GM19035 (cell line): ENCODE results near the gene WDR27.
"Not testable (repeated sequence)": the region's sequence is repeated elsewhere in the genome, so short reads cannot be mapped to it uniquely, and the experiment has no call there.

Experiments
- ATAC-seq: cut with Tn5 transposase; IDR thresholded peaks from one replicate; pipeline ENCODE4 v1.9.1; 2021; ENCODE audit not compliant: unreplicated experiment

The WDR27 gene

DNA sequence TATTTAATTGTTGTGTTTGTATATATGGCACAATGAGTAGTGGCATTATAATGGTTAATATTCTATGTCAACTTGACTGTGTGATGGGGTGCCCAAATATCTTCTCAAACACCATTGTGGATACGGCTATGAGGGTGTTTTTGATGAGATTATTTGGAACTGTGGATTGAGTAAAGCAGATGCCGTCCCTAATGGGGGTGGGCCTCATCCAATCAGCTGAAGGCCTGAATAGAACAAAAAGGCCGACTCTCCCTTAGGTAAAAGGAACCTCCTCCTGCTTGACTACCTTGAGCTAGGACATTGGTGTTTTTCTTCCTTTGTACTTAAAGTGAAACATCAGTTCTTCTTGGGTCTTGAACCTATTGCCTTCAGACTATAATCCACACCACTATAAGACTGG lies 207.8 kb downstream of the WDR27 start:
- no peak for ATAC-seq

DNA sequence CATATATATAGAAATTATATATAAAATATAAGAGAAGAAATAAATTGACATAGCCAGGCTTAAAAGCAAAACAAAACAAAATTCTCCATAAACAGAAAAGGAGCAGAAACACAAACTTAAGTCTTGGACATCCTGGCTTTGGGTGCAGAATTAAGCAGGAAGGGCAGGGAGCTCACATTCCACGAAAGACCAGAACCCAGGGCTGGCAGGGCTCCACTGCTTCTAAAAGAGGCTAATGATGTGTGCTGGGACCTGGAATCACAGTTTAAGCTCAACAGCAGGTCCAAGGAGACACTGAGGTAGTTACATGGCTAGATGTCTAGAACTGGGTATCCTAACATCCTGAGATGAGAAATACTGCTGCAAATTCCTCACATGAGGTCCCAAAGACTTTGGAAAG lies 210.3 kb downstream of the WDR27 start:
- no peak for ATAC-seq

DNA sequence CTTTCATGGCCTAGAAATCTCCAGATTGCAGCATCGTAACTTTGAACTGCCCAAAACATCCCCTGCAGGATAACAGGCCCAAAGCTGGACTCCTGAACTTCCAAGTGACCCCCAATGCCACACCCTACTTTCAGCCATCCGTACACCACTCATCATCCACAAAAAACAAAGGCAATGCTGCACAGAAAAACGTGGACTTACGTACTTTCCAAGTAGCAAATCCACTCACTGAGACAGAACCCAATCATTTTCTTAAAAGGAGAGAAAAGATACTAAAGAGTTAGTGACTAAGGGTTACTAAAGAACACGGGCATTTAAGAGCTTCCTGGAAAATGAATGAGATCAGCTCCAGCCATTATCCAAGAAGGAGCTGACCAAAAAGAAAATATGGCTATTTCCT lies 211.0 kb downstream of the WDR27 start:
- ATAC-seq: no peak

DNA sequence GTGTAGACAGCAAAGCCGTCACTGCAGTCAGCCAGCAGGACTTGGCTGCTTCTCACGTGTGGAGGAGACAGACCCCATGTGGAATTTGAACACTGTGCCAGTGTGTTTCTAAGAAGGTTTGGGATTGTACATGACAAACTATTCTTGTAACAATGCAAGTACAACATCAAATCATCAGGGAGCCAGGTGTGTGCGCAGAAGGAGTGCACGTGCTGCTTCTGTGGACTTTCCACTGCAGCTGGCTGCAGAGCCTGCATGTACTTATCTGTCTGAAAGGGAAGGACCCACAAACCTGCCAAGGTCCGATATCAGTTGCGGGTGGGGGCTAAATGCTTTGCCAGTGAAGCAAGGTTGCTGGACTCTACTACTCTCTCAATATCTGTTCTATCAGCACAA lies 211.6 kb downstream of the WDR27 start:
- ATAC-seq: no peak

DNA sequence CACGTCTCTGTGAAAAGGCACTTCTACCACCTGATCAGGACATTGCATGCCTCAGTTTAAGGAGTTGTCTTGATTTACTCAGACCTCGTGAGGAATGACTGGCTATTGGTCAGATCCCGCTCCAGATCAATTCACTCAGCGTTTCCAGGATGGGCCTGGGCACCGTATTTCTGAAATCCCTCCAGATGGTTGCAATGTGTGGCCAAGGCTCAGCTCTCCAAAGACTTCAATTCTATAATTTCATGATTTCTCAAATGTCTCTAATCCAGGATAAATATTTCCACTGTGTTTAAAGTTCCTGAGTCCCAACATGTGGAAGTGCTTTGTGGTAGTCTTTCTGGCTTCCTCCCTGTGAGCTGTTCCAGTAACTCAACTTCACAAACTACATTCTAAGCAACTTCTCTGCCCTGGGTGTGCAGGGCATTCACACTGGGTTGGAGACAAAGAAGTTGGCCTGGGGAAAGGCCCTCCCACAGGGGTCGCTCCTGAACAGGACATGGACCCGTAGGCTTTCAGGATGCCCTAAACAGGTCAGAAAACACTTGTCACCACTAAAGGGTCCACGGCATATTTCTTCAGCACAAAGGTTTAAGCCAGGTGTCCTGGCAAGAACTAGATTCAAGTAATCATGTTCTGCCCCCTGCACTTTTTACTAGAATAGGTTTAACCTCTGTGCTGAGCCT lies 212.1 kb downstream of the WDR27 start:
- no peak for ATAC-seq

DNA sequence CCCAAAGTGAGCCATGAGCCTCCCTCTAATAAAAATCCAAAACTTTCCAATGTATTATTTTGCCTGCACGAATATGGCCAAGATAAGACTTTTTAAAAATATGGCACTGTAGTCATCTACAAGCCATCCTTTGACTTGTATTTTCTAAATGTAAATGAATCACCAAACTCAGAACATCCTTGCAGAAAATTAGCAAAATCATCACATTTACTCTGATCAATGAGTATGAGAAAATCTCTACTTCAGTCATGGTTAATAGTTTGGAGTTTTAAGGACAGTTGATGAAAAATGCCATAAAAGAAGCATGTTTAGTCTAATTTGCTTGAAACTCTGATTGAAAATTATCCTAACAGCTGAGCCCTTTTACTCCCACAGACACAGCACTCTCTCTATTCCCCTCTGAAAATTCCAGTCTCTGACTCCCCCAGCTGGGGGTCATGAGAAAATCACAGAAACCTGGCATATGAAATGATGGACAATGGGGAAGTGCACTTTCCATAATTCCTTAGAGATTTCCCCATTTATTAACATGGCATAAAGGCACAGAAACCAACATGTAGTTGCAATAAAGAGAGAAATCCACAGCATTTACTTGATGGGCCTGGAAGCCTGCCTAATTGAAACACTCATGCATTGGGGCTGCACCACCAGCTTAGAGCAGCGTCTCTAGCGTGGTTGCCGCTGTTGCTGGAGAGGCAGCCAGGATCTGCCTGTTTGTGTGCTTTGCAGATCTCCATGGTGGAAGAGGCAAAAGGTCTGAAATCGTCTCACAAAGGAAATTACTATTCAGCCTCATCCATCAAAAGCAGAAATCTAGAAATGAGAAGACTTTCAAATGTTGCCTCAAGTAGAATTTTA lies 214.0 kb downstream of the WDR27 start:
- no peak for ATAC-seq

DNA sequence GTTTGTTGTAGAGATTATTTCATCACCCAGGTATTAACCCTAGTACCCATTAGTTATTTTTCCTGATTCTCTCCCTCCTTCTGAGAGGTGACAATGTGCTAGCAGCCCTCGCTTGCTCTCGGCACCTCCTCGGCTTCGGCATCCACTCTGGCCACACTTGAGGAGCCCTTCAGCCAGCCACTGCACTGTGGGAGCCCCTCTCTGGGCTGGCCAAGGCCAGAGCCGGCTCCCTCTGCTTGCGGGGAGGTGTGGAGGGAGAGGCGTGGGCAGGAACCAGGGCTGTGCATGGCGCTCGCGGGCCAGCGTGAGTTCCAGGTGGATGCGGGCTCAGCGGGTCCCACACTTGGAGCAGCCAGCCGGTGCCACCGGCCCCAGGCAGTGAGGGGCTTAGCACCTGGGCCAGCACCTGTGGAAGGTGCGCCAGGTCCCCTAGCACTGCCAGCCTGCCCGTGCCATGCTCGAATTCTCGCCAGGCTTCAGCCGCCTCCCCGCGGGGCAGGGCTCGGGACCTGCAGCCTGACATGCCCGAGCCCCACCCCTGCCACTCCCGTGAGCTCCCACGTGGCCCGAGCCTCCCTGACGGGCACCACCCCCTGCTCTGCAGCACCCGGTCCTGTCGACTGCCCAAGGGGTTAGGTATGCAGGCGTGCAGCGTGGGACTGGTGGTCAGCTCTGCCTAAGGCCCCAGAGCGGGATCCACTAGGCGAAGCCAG lies 221.9 kb downstream of the WDR27 start:
- ATAC-seq: no peak

DNA sequence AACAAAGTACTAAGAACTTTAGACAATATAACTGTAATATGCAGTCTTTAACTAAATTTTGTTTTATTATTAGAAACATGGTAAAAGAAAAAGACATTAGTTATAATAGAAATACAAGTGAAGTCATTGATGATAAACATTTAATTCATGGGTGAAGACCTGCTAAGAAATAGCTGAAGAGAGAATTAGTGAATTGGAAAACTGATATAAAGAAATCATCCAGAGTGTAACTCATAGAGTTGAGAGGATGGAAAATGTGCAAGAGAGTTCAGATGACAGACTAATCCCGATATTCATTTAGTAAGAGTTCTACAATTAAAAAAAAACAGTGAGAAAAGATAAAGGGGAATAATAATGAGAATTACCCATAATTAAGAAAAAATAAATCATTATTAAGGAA lies 227.5 kb downstream of the WDR27 start:
- no peak for ATAC-seq

DNA sequence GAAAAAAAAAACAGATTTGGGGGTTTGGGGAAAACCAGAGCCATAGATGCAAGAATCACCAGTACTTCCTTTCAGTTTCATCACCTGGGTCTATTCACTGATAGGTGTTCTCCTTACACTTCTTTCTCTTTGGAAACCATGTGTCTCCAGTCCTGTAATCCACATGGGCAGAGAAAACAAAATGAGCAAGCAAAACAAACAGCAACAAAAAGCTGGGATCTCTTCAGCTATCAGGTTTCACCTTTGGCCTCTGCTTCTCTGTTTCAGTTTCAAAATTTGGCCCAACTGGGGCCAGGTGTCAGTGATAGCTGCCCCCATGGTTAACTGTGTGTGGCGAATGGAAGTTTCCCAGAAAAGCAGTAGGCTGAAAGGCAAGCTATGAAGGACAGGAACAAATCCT lies 228.2 kb downstream of the WDR27 start:
- ATAC-seq: peak; percentile 69

DNA sequence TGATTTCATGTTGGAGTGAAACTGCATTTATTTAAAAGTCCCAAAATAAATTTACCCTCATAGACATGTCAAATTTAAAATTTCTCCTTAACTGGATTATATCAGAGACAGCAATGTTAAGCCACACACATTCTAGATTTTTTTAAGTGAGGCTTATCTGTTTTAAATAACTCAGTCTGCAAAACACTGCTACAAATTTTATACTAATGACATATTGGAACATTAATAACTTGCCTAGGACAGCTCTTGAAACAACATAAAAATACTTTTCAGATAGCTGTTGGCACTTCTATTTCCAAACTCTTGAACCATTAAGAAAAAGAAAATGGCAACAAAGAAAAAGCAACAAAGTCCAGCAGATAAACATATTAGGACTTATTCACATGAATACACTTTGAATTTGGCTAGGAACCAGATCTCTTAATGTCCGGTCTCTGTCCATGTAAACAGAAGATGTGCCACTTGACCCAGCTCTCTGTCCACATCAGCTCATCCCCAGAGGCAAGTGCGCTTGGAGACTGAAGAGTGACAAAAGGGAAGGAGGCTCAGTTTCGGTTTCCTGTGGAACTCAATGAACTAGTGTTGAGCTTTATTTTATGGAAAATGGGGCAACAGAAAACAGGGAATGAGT lies 228.9 kb downstream of the WDR27 start:
- ATAC-seq: no peak

DNA sequence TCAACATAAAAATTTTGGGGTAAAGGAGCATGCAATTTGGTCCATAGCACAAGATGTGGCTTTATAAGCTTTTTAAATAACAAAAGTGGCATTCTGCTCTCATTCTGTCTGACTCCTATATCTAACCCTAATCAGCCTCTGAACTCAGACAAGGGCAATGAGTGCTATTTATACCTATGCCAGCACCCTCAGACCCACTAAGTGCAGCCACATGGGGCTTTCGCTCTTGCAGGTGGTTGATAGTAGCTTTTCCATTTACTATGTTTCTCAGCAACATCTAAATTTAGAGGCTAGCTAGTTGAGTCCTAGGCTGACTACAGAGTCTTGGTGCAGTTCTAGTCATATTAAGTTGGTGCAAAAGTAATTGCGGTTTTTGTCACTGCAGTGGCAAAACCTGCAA lies 231.0 kb downstream of the WDR27 start:
- no peak for ATAC-seq

DNA sequence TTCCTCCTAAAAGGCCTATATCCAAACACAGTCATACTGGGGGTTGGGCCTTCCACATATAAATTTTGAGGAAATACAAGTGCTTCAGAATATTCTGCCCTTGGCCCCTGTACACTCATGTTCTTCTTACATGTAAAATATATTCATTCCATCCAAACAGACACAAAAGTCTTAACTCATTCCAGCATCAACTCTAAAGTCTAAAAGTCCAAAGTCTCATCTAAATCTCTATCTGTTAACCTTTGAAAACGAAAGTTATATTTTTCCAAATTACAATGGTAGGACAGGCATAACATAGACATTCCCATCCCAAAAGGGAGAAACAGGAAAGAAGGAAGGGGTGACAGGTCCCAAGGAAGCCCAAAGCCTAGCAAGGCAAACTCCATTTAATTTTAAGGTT lies 232.8 kb downstream of the WDR27 start:
- ATAC-seq: no peak

DNA sequence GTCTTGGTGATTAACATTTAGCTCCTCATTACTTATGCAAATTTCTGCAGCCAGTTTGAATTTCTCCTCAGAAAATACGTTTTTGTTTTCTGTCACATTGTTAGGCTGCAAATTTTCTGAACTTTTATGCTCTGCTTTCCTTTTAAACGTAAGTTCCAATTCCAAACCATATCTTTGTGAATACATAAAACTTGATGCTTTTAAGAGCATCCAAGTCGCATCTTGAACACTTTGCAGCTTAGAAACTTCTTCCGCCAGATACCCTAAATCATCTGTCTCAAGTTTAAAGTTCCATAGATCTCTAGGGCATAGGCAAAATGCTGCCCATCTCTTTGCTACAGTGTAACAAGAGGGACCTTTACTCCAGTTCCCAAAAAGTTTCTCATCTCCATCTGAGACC lies 234.1 kb downstream of the WDR27 start:
- ATAC-seq: not testable (repeated sequence)

DNA sequence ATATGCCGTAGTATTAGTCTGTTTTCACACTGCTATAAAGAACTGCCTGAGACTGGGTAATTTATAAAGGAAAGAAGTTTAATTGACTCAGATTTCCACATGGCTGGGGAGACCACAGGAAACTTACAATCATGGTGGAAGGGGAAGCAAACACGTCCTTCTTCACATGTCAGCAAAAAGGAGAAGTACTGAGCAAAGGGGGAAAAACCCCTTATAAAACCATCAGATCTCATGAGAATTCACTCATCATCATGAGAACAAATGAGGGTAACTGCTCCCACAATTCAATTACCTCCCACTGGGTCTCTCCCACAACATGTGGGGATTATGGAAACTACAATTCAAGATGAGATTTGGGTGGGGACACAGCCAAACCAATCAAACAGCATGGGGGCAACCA lies 235.6 kb downstream of the WDR27 start:
- not testable (repeated sequence) for ATAC-seq

DNA sequence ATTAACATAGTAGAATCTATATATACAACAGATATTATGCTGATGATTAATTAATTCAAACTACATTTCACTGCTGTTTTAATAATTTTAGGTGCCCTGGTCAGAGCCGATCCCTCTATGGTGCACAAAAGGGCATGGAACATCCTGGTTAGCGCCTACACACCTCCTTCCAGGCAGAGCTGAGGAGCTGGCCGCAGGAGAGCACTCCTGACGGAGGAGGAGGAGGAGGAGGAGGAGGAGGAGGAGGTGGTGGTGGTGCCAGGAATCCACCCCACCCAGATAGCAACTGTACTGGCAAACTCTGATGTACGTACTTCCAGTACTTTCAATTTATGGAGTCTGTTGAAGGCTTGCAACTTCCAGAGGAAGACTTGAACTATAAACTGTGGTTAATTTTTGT lies 244.1 kb downstream of the WDR27 start:
- ATAC-seq: no peak

DNA sequence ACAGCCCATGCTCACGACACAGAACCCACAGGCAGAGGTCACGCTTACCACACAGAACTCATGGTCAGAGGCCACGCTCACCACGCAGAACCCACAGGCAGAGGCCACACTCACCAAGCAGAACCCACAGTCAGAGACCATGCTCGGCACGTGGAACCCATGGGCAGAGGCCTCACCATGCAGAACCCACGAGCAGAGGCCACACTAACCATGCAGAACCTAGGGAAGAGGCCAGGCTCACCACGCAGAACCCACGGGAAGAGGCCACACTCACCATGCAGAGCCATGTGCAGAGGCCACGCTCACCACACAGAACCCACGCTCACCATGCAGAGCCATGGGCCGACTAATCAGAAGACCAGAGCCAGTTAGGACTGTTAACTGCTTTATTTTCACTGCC lies 245.0 kb downstream of the WDR27 start:
- ATAC-seq: no peak

DNA sequence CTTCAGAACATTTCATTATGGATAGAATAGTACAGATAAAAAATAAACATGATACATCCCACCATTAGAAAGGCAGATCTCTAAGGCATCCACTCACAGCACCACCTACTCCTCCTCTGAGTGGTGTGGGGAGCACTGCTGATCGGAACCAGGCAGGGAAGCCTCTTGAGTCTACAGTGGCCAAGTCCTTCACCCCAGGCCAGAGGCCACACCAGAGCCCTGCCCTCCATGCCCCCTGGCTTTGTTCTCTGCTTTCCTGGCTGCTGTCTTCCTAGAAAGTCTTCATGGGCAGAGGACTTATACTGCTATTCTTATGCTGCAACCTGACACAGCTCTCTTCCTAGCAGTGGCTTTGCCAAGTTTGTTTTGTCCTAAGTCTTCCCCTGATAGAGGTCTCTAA lies 246.4 kb downstream of the WDR27 start:
- no peak for ATAC-seq

DNA sequence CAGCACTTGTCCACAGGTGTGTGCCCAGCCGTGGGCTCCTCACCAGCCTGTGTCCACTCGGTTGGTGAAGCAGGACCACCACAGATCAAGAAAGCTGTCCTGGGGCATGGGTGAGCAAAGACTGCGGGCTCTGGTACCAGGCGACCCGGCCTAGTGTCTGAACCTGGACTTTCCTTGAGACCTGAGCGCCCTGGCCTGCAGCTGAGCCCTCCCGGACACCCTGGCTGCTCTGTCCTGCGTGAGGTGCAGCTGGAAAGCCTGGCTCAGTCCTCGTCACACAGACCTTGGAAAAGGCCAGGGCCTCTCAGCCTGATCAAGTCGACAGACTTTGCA lies 247.0 kb downstream of the WDR27 start:
- no peak for ATAC-seq

DNA sequence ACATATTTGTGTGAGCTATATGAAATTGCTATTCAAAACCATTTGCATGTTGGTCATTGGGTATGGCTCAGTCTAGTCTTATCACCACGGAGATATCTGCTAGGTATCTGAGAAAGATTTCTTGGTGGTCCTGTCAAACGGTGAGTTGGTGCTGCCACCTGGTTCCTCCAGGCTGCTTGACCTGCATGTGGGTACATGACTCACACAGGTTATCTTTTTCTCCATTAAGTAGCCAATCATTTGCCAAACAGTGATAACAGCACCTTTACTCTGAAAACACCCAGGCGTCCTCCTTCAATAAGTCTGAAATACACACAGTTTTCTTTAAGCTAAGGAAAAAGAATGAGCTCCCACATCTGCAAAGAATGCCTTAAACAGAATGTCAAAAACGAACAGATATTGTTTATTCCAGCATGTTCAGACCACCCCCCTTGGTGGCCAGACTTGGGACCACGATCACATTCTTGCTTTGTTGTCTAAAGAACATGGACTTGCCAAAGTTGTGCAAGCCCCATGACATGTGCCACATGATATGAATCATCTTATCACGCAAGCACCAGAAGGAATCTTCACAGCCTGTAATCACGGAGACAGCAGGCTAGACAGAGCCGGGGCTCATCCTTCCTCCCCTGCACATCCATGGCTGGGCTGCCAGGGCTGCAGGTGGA lies 247.5 kb downstream of the WDR27 start:
- ATAC-seq: no peak

DNA sequence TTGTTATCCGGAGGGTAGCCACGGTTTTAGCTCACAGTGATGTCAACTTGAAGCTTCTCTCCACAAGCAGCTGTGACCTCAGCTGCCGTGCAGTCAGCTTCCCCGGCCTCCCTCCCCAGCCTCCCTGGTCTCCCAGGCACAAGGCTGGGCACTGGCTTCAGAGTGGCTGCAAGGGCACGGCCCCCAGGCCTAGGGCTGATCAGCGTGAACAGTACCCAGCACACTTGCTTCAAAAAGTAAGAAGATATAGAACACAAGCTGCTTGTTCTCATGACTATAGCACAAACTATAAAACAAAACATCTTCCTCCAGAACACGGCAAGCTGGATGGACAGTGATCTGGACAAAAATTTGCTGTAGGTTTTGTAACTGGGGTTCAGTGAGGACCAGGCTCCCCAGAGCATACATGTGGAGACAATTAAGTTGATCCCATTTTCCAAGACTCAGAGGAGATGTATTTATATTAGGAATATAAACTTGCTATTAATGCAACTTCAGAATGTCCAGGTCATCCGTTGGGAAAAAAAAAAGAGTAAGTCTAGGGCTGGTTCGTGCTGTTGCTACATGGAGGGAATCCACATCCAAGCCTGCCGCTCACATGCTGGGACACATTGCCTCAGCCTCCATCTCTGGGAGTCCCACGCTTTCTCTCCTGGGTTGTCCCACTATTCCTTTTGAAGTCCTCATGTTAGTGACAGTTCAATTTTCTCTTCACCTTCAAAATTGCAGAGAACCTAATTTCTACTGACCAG lies 248.8 kb downstream of the WDR27 start:
- no peak for ATAC-seq
